Embryonic facial prominence (tissue), 1 donor: ENCODE measurements around the gene ARL5A.
"Not testable (repeated sequence)": the region's sequence is repeated elsewhere in the genome, so short reads cannot be mapped to it uniquely, and the experiment has no call there.

ENCODE experiments used
- DNase-seq: peaks from one replicate; pipeline ENCODE4 v3.0.0-alpha.2; 2016; ENCODE audit errors: extremely low spot score

The ARL5A gene

GRCh38 chr2:151828143-151828889 is at the start of gene ARL5A:
Gene ARL5A (minus strand): TSS chr2:151828421. CDS start chr2:151828176, 245 bp downstream.
- peak; percentile 86 for DNase-seq

DNA sequence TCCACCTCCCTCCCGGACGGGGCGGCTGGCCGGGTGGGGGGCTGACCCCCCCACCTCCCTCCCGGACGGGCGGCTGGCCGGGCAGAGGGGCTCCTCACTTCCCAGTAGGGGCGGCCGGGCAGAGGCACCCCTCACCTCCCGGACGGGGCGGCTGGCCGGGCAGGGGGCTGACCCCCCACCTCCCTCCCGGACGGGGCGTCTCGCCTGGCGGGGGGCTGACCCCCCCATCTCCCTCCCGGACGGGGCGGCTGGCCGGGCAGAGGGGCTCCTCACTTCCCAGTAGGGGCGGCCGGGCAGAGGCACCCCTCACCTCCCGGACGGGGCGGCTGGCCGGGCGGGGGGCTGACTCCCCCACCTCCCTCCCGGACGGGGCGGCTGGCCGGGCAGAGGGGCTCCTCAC is 47.4 kb upstream of the ARL5A start:
- DNase-seq: not testable (repeated sequence)

DNA sequence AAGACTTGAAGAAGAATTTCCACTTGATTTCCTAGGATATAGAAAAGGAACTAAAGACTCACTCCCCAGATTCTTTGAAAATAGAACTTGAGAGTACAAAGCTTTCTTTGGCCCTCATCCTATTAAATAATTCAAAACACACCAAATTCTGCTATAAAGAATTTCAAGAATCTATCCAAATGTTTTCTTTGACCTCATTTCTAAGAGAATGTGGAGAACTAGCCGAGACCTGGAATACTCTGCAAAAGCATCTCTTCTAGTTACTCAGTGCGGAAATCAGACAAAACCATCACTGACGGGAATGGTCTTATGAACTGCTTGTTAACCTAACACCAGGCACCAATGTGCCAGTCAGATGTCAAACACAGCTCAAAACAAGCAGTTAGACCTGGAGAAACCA is 44.2 kb upstream of the ARL5A start:
- DNase-seq: no peak

DNA sequence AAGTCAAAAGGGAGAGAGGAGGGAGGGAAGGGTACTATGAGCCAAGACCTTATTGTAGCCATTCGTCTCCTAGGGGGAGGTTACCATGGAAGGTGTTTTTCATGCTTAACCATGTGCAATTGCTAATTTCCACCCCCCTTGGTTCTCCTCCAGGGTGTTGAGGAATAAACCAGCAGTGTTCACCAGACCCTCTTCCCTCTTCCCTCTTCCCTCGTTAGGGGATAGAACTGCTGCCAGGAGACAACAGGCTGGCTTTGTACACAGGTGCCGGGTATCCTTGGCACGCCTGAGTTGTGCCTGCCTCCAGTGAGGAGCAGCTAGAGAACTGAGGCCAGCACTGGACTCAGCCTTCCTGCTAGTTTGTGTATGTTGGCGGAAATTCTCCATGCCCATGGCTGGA is 41.1 kb upstream of the ARL5A start:
- DNase-seq: no peak

DNA sequence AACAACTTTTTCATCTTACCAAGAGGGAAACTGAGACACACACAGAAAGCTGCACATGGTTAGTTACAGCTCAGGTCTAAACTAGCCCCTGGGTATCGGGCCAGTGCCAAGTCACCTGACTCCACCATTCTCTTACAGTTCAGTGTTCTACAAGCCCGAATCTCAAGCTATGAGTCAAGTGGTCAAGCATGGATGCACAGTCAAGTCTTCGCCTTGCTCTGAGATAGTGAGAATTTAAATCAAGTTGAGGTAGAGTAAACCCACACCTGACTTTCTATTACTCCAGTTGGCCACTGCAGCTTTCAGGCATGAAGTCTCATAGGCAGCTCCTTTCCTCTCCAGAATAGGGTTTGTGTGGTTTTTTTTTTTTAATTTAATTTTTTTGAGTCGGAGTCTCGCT is 34.5 kb upstream of the ARL5A start:
- no peak for DNase-seq

DNA sequence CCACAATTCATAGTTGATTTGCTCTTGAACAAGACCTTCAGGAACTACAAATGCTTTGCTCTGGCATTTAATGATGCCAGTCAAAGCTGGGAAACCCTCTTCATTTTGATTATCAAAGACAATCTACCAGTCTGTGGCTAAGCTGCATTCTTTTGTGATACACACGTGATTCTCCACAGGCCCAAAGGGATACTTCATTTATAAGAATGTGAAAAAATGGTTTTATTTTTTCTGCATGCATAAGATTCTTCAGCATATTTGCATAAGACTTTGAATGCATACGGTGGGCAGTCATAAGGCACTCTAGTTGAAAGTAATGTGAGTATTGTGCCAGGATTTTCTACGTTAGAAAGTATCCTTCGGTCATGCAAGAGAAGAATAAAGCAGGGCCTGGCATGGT is 33.0 kb upstream of the ARL5A start:
- no peak for DNase-seq

- DNase-seq: no peak
Observed at GRCh38 chr2:151860613-151861146, 32.5 kb upstream of the ARL5A start.

DNA sequence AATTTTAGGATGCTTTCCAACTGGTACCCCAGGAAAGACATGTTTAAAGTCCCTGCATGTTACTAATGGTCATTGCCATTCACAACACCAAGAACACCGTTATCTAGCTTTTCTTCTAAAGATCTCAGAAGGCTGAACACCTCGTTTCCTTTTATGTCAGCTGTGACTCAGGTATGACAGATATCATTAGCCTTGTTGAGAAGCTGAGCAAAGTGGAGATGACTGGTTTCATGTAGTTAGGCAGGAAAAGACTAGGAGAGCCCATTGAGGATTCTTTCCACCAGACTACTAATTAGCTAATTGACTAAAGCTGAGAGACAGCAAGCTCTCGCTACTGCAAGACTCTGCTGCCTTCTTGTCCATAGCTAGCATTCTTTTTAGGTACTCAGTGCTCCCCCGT is 32.0 kb upstream of the ARL5A start:
- no peak for DNase-seq

DNA sequence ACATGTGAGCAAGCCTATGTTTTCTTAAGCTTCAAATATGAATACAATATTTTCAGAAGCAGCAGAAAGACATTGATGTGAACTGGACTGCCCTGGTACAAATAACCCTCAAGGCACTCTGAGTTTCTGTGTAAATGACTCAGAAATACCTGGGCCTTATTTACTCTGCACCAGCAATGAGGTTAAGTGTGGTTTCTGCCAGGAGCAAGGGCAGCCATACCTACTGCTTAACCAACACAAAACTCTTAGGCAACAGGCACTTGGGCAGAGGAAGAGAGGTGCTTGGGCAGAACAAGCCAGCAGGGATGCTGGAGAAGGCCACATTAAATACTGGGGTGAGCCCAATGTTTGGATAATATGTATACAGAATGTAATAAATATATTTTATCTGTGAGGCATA is 29.4 kb upstream of the ARL5A start:
- DNase-seq: no peak

DNA sequence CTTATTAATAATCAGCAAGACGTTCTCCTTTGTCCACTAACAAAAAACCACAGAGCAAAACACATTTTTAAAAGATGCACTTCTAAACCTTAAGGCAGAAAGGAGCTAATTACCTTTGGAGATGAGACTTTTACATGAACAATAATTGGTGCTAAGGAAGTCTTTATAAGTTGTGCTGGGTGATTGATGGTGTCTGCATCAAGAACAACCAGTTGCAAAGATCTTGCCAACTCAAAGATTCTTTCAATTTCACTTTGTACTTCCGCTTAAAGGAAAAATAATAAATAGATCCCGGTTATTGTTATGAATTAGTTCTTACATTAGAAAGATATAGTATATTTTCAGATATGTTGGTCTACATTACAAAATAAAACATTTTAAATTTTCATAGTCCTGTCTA is 26.9 kb upstream of the ARL5A start:
- DNase-seq: no peak

- DNase-seq: no peak
Observed at GRCh38 chr2:151853070-151853758, 25.0 kb upstream of the ARL5A start.

GRCh38 chr2:151852260-151853069 is 24.2 kb upstream of the ARL5A start:
- DNase-seq: no peak

DNA sequence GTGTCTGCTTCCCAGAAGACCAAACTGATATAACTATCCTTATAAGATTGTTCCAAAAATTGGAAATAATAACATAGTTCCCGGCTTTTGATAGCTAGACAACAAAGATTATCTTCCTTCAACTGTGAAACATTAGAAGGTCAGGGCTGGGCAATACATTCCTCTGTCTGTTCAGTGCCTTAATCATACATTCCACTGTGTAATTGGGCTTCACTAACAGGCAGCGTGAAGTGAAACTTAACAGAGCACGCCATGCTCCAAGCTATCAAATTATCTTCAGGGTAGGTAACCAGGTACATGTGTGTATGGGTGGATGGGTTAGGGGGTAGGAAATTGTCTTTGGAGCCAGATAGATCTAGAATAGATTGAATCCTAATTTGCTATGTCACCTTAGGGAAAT is 23.5 kb upstream of the ARL5A start:
- DNase-seq: no peak

- no peak for DNase-seq
Observed at GRCh38 chr2:151849413-151850010, 21.3 kb upstream of the ARL5A start.

GRCh38 chr2:151845884-151846283 is 17.7 kb upstream of the ARL5A start:
- no peak for DNase-seq

- no peak for DNase-seq
Observed at GRCh38 chr2:151845481-151845880, 17.3 kb upstream of the ARL5A start.

GRCh38 chr2:151844211-151844896 is 16.1 kb upstream of the ARL5A start:
- DNase-seq: no peak

- DNase-seq: no peak
Observed at GRCh38 chr2:151843691-151844061, 15.5 kb upstream of the ARL5A start.

GRCh38 chr2:151842830-151843690 is 14.8 kb upstream of the ARL5A start:
- DNase-seq: no peak

- no peak for DNase-seq
Observed at GRCh38 chr2:151841047-151841424, 12.8 kb upstream of the ARL5A start.
